ENCODE results near the gene USP17L12. TPM values are rescaled to one million over a fixed set of nuclear protein-coding genes. Genes with fewer than 3 reads are reported as not detected.
"Not testable (repeated sequence)": the region's sequence is repeated elsewhere in the genome, so short reads cannot be mapped to it uniquely, and the experiment has no call there.

USP17L12 gene
- total and polyA plus RNA-seq, 9 of the 15 experiments (the other 6 are each of a cell fraction or from before 2014, with no cell fraction given): not detected

DNA sequence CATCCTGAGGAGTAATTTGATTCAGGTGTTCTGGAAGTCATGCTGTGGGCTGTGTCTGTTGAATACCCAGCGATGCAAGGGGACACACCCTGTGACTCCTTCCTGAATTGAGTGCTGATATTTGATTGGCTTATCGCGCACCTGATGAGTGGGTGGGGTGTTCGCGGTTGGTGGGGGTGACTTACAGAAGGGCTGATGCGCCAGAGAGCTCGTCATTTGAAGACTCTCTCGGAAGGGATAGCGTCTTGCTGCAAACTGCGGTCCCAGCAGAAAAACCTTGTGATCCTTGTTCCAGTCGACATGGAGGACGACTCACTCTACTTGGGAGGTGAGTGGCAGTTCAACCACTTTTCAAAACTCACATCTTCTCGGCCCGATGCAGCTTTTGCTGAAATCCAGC lies 4.8 kb upstream of the USP17L12 start, which contains the start of gene USP17L11:
USP17L11 (plus strand) TSS at position 301 of the 400 bp plus-strand sequence; CDS start at position 301, 0 bp downstream.
- H3K36me3 ChIP-seq (ENCODE audit: control insufficient read depth, insufficient read depth, low read length); H3K27ac ChIP-seq (ENCODE audit: extremely low read depth, low read depth, low read length); in situ Hi-C loops (cut with MboI); FAIRE-seq; H3K4me3 ChIP-seq; H3K4me1 ChIP-seq (replicated peaks in 1 of 2; ENCODE audit: control insufficient read depth in 2 of 2, insufficient read depth in 2 of 2, low read length in 2 of 2); ATAC-seq; H4K20me1 ChIP-seq (replicated peaks; ENCODE audit: control insufficient read depth, insufficient read depth, low read length); H3K27me3 ChIP-seq (ENCODE audit: control insufficient read depth in 2 of 2, insufficient read depth in 2 of 2, low read length in 2 of 2); BruUV-seq (replicated peaks); H3K9me3 ChIP-seq (replicated peaks; ENCODE audit: control insufficient read depth, insufficient read depth, low read depth, low read length); H3K9ac ChIP-seq (ENCODE audit: insufficient read depth in 1 of 2, low read depth in 2 of 2, low read length in 2 of 2); H2AFZ ChIP-seq (ENCODE audit: low read depth, low read length); H3K4me2 ChIP-seq (ENCODE audit: insufficient read depth, low read length); H3K79me2 ChIP-seq (ENCODE audit: control insufficient read depth, insufficient read depth, low read length); intact Hi-C loops (cut with micrococcal nuclease); CTCF ChIA-PET (ENCODE audit: low intra/inter-chr PET ratio); H3K9me1 ChIP-seq (ENCODE audit: control insufficient read depth, insufficient read depth, low read length); DNase-seq (ENCODE audit: extremely low read depth in 1 of 4, low spot score in 3 of 4); POLR2A ChIA-PET: not testable (repeated sequence)
- no CpG with 5 or more reads among the region's 14 CpGs for WGBS (ENCODE audit: insufficient coverage, low coverage, missing lambda C conversion rate)

GRCh38 chr4:9224596-9224995 lies 4.6 kb downstream of the USP17L12 start, which contains the start of gene USP17L13:
TSS of gene USP17L13 (plus strand) at chr4:9224896. CDS start at chr4:9224896, 0 bp downstream.
- H2AFZ ChIP-seq (ENCODE audit: low read depth, low read length); H3K4me2 ChIP-seq (ENCODE audit: insufficient read depth, low read length); H3K9me1 ChIP-seq (ENCODE audit: control insufficient read depth, insufficient read depth, low read length); H3K9me3 ChIP-seq (replicated peaks; ENCODE audit: control insufficient read depth, insufficient read depth, low read depth, low read length); BruUV-seq (replicated peaks); POLR2A ChIA-PET; FAIRE-seq; H3K9ac ChIP-seq (ENCODE audit: insufficient read depth in 1 of 2, low read depth in 2 of 2, low read length in 2 of 2); intact Hi-C loops (cut with micrococcal nuclease); H3K79me2 ChIP-seq (ENCODE audit: control insufficient read depth, insufficient read depth, low read length); H3K27ac ChIP-seq (ENCODE audit: extremely low read depth, low read depth, low read length); CTCF ChIA-PET (ENCODE audit: low intra/inter-chr PET ratio); DNase-seq (ENCODE audit: extremely low read depth in 1 of 4, low spot score in 3 of 4); H4K20me1 ChIP-seq (replicated peaks; ENCODE audit: control insufficient read depth, insufficient read depth, low read length); H3K27me3 ChIP-seq (ENCODE audit: control insufficient read depth in 2 of 2, insufficient read depth in 2 of 2, low read length in 2 of 2); ATAC-seq; H3K36me3 ChIP-seq (ENCODE audit: control insufficient read depth, insufficient read depth, low read length); H3K4me1 ChIP-seq (replicated peaks in 1 of 2; ENCODE audit: control insufficient read depth in 2 of 2, insufficient read depth in 2 of 2, low read length in 2 of 2); H3K4me3 ChIP-seq: not testable (repeated sequence)
- no CpG with 5 or more reads among the region's 14 CpGs for WGBS (ENCODE audit: insufficient coverage, low coverage, missing lambda C conversion rate)
- in situ Hi-C loops (cut with MboI): loop anchor here (10.0 kb wide), 1 partner anchor 70 kb away; no protein-coding TSS in a partner anchor

DNA sequence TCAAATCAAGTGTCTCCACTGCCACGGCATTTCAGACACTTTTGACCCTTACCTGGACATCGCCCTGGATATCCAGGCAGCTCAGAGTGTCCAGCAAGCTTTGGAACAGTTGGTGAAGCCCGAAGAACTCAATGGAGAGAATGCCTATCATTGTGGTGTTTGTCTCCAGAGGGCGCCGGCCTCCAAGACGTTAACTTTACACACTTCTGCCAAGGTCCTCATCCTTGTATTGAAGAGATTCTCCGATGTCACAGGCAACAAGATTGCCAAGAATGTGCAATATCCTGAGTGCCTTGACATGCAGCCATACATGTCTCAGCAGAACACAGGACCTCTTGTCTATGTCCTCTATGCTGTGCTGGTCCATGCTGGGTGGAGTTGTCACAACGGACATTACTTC lies 10.3 kb downstream of the USP17L12 start:
- DNase-seq (ENCODE audit: extremely low read depth in 1 of 4, low spot score in 3 of 4); H3K9ac ChIP-seq (ENCODE audit: insufficient read depth in 1 of 2, low read depth in 2 of 2, low read length in 2 of 2); in situ Hi-C loops (cut with MboI): not testable (repeated sequence)

DNA sequence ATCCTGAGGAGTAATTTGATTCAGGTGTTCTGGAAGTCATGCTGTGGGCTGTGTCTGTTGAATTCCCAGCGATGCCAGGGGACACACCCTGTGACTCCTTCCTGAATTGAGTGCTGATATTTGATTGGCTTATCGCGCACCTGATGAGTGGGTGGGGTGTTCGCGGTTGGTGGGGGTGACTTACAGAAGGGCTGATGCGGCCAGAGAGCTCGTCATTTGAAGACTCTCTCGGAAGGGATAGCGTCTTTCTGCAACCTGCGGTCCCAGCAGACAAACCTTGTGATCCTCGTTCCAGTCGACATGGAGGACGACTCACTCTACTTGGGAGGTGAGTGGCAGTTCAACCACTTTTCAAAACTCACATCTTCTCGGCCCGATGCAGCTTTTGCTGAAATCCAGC lies 14.1 kb downstream of the USP17L12 start, which contains the start of gene USP17L15:
USP17L15 (plus strand) TSS at position 301 of the 400 bp plus-strand sequence; CDS start at position 301, 0 bp downstream.
- H3K9ac ChIP-seq (ENCODE audit: insufficient read depth in 1 of 2, low read depth in 2 of 2, low read length in 2 of 2); H3K4me1 ChIP-seq (replicated peaks in 1 of 2; ENCODE audit: control insufficient read depth in 2 of 2, insufficient read depth in 2 of 2, low read length in 2 of 2); H3K27me3 ChIP-seq (ENCODE audit: control insufficient read depth in 2 of 2, insufficient read depth in 2 of 2, low read length in 2 of 2); H3K9me3 ChIP-seq (replicated peaks; ENCODE audit: control insufficient read depth, insufficient read depth, low read depth, low read length); CTCF ChIA-PET (ENCODE audit: low intra/inter-chr PET ratio); POLR2A ChIA-PET; BruUV-seq (replicated peaks); ATAC-seq; DNase-seq (ENCODE audit: extremely low read depth in 1 of 4, low spot score in 3 of 4); H3K9me1 ChIP-seq (ENCODE audit: control insufficient read depth, insufficient read depth, low read length); H3K4me3 ChIP-seq; H3K36me3 ChIP-seq (ENCODE audit: control insufficient read depth, insufficient read depth, low read length); H2AFZ ChIP-seq (ENCODE audit: low read depth, low read length); H3K27ac ChIP-seq (ENCODE audit: extremely low read depth, low read depth, low read length); H3K79me2 ChIP-seq (ENCODE audit: control insufficient read depth, insufficient read depth, low read length); in situ Hi-C loops (cut with MboI); H3K4me2 ChIP-seq (ENCODE audit: insufficient read depth, low read length); intact Hi-C loops (cut with micrococcal nuclease); H4K20me1 ChIP-seq (replicated peaks; ENCODE audit: control insufficient read depth, insufficient read depth, low read length); FAIRE-seq: not testable (repeated sequence)
- WGBS (ENCODE audit: insufficient coverage, low coverage, missing lambda C conversion rate): no CpG with 5 or more reads among the region's 15 CpGs

More for the DNA sequence above, 10.3 kb downstream of the USP17L12 start:
- H3K27me3 ChIP-seq (ENCODE audit: control insufficient read depth in 2 of 2, insufficient read depth in 2 of 2, low read length in 2 of 2); FAIRE-seq; H2AFZ ChIP-seq (ENCODE audit: low read depth, low read length); ATAC-seq; H3K9me3 ChIP-seq (replicated peaks; ENCODE audit: control insufficient read depth, insufficient read depth, low read depth, low read length); POLR2A ChIA-PET; H3K27ac ChIP-seq (ENCODE audit: extremely low read depth, low read depth, low read length); H3K9me1 ChIP-seq (ENCODE audit: control insufficient read depth, insufficient read depth, low read length); H3K36me3 ChIP-seq (ENCODE audit: control insufficient read depth, insufficient read depth, low read length); H3K4me2 ChIP-seq (ENCODE audit: insufficient read depth, low read length); BruUV-seq (replicated peaks); intact Hi-C loops (cut with micrococcal nuclease); H3K4me1 ChIP-seq (replicated peaks in 1 of 2; ENCODE audit: control insufficient read depth in 2 of 2, insufficient read depth in 2 of 2, low read length in 2 of 2); H3K79me2 ChIP-seq (ENCODE audit: control insufficient read depth, insufficient read depth, low read length); CTCF ChIA-PET (ENCODE audit: low intra/inter-chr PET ratio); H3K4me3 ChIP-seq; H4K20me1 ChIP-seq (replicated peaks; ENCODE audit: control insufficient read depth, insufficient read depth, low read length): not testable (repeated sequence)
- WGBS (ENCODE audit: insufficient coverage, low coverage, missing lambda C conversion rate): 0% methylated on average over 4 of the region's 8 CpGs

All from K562 (cell line).